Upper lobe of left lung (tissue), 6 donors: Measurements from ENCODE around the gene COL9A3. TPM values are rescaled to one million over a fixed set of nuclear protein-coding genes. Genes with fewer than 3 reads are reported as not detected.

ENCODE experiments used
- ATAC-seq, 2 donors: fragments of 200-7000 bp; cut with Tn5 transposase; one replicate each; pipeline ENCODE4 v1.9.1; 2022; ENCODE audit warnings: mild to moderate bottlenecking in 2 of 2, moderate library complexity in 2 of 2; ENCODE audit not compliant: low FRiP score in 2 of 2
- DNase-seq, 2 donors: peaks; one replicate each; pipeline ENCODE4 v3.0.0-alpha.2; 2019 to 2020
- H3K27ac ChIP-seq, 4 donors: fragments of 200-600 bp; sonication (generic); one replicate each; pipeline ENCODE4 v1.5.1; 2016 to 2019
- H3K27me3 ChIP-seq, 4 donors: fragments of 200-600 bp; sonication (generic); one replicate each; pipeline ENCODE4 v1.5.1; 2017 to 2019
- H3K36me3 ChIP-seq, 4 donors: fragments of 200-600 bp; sonication (generic); one replicate each; pipeline ENCODE4 v1.5.1; 2016 to 2019
- H3K4me1 ChIP-seq, 4 donors: fragments of 200-600 bp; sonication (generic); one replicate each; pipeline ENCODE4 v1.5.1; 2018 to 2019
- H3K4me3 ChIP-seq, 4 donors: fragments of 200-600 bp; sonication (generic); one replicate each; pipeline ENCODE4 v1.5.1; 2017 to 2019; ENCODE audit warnings: mild to moderate bottlenecking in 2 of 4, moderate library complexity in 1 of 4
- H3K9me3 ChIP-seq, 4 donors: fragments of 200-600 bp; sonication (generic); one replicate each; pipeline ENCODE4 v1.5.1; 2018 to 2019
- EP300 ChIP-seq, 4 donors: sonication (generic); formaldehyde crosslinking; IDR thresholded peaks; one replicate each; pipeline ENCODE4 v1.5.1; 2017; ENCODE audit warnings: antibody characterized with exemption in 4 of 4, control low read depth in 2 of 4
- POLR2A ChIP-seq, 4 donors: fragments of 450-650 bp; IDR thresholded peaks; one replicate each; pipeline ENCODE4 v1.5.1; 2016 to 2017; ENCODE audit warnings: antibody characterized with exemption in 4 of 4, mild to moderate bottlenecking in 2 of 4
- POLR2AphosphoS5 ChIP-seq, 2 donors: sonication (generic); formaldehyde crosslinking; IDR thresholded peaks; one replicate each; pipeline ENCODE4 v1.5.1; 2017; ENCODE audit warnings: antibody characterized with exemption in 2 of 2
- WGBS, 2 donors: methylation state at CpG; one replicate each; pipeline ENCODE4 v1.1.5; 2017 to 2018; 5-methylcytosine and 5-hydroxymethylcytosine counted together
- total RNA-seq, 6 donors: library from RNA; depleted of rRNA in 4 of 6; stranded (reverse); fragments of >200 nt in 4 of 6; gene quantifications; one replicate each; pipeline versions ENCODE4 v1.1.0 to v1.2.1, GENCODE V29; 2016 to 2021
- TF ChIP-seq, protein P1 (sequence below), 6 experiments: fragments of 450-650 bp in 4 of 6; fragments of 200-600 bp in 2 of 6; sonication (generic) in 2 of 6; IDR thresholded peaks; one replicate each; pipeline ENCODE4 v1.5.1; 2016 to 2019; ENCODE audit warnings: antibody characterized with exemption in 6 of 6
- donor health status: DM: no; HTN: no; CAD: no; lungs with moderate emphysema.
- donor health status: DM: no; HTN: yes; CAD: no; lungs with severe emphysema.

Gene COL9A3
- total RNA-seq, 6 donors from 2014 or later, result 0.57 to 8.4 (median 2.1) TPM; not detected in 1

DNA sequence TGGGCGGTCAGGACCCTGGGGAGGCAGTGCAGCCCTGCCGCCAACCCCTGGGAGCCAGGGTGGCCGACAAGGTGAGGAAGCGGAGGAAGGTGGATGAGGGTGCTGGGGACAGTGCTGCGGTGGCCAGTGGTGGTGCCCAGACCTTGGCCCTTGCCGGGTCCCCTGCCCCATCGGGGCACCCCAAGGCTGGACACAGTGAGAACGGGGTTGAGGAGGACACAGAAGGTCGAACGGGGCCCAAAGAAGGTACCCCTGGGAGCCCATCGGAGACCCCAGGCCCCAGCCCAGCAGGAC lies 4.0 kb upstream of the COL9A3 start:
- Histone ChIP-seq H3K36me3 (peaks cover 34 to 63% (median 57%) of the 10 kb centered on the region in 4 donors), H3K9me3 (no peaks in the 10 kb centered on the region), H3K4me1 (peaks cover 25 to 46% (median 32%) of the 10 kb centered on the region in 4 donors), H3K4me3 (no peak overlapping the region), H3K27me3 (peaks cover 0 to 31% (median 23%) of the 10 kb centered on the region in 4 donors), H3K27ac (no peak overlapping the region)
- 94 to 100% methylated on average over 1 to 11 of the region's 11 CpGs for WGBS, 2 donors
- TF ChIP-seq, protein P1, sequence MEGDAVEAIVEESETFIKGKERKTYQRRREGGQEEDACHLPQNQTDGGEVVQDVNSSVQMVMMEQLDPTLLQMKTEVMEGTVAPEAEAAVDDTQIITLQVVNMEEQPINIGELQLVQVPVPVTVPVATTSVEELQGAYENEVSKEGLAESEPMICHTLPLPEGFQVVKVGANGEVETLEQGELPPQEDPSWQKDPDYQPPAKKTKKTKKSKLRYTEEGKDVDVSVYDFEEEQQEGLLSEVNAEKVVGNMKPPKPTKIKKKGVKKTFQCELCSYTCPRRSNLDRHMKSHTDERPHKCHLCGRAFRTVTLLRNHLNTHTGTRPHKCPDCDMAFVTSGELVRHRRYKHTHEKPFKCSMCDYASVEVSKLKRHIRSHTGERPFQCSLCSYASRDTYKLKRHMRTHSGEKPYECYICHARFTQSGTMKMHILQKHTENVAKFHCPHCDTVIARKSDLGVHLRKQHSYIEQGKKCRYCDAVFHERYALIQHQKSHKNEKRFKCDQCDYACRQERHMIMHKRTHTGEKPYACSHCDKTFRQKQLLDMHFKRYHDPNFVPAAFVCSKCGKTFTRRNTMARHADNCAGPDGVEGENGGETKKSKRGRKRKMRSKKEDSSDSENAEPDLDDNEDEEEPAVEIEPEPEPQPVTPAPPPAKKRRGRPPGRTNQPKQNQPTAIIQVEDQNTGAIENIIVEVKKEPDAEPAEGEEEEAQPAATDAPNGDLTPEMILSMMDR (IDR thresholded peaks at IDR 0.05), result no peak
- TF ChIP-seq POLR2AphosphoS5 (IDR thresholded peaks at IDR 0.05) (no peak), POLR2A (IDR thresholded peaks at IDR 0.05) (no peak), EP300 (IDR thresholded peaks at IDR 0.05) (no peak)
- DNase-seq (peak in 1 of 2 donors; percentile 78), ATAC-seq (no peak)

GRCh38 chr20:62813588-62813987 lies 3.3 kb upstream of the COL9A3 start:
- ATAC-seq (no peak), DNase-seq (peak in 1 of 2 donors; percentile 60)
- TF ChIP-seq, protein P1 (IDR thresholded peaks at IDR 0.05), result no peak
- no peak for TF ChIP-seq POLR2AphosphoS5 (IDR thresholded peaks at IDR 0.05)
- no peak for TF ChIP-seq EP300 (IDR thresholded peaks at IDR 0.05)
- no peak for TF ChIP-seq POLR2A (IDR thresholded peaks at IDR 0.05)
- H3K27ac ChIP-seq, result no peak overlapping the region
- H3K4me3 ChIP-seq, result no peak overlapping the region
- H3K36me3 ChIP-seq, result peaks cover 34 to 55% (median 52%) of the 10 kb centered on the region in 4 donors
- H3K9me3 ChIP-seq, result no peaks in the 10 kb centered on the region
- H3K4me1 ChIP-seq, result peaks cover 23 to 45% (median 30%) of the 10 kb centered on the region in 4 donors
- peaks cover 0 to 39% (median 29%) of the 10 kb centered on the region in 4 donors for H3K27me3 ChIP-seq
- 86 to 87% methylated on average over 3 to 13 of the region's 13 CpGs for WGBS, 2 donors

- Histone ChIP-seq H3K9me3 (no peaks in the 10 kb centered on the region), H3K36me3 (peaks cover 33 to 50% (median 47%) of the 10 kb centered on the region in 4 donors), H3K27me3 (peaks cover 0 to 45% (median 32%) of the 10 kb centered on the region in 4 donors), H3K27ac (no peak overlapping the region), H3K4me1 (peaks cover 29 to 51% (median 36%) of the 10 kb centered on the region in 4 donors), H3K4me3 (no peak overlapping the region)
- TF ChIP-seq POLR2AphosphoS5 (IDR thresholded peaks at IDR 0.05) (no peak), POLR2A (IDR thresholded peaks at IDR 0.05) (no peak), EP300 (IDR thresholded peaks at IDR 0.05) (no peak)
- TF ChIP-seq, protein P1 (IDR thresholded peaks at IDR 0.05), result no peak
- DNase-seq, result peak in 1 of 2 donors; percentile 72
- 79 to 94% methylated on average over 5 to 13 of the region's 13 CpGs for WGBS, 2 donors
- ATAC-seq, result no peak
Measured at GRCh38 chr20:62814060-62814708, 2.7 kb upstream of the COL9A3 start.

GRCh38 chr20:62814709-62815065 lies 2.2 kb upstream of the COL9A3 start:
- H3K27ac ChIP-seq, result no peak overlapping the region
- WGBS, 2 donors, result 64 to 66% methylated on average over 10 to 12 of the region's 12 CpGs
- no peak overlapping the region for H3K4me3 ChIP-seq
- TF ChIP-seq POLR2AphosphoS5 (IDR thresholded peaks at IDR 0.05), result no peak
- no peak for TF ChIP-seq POLR2A (IDR thresholded peaks at IDR 0.05)
- TF ChIP-seq EP300 (IDR thresholded peaks at IDR 0.05), result no peak
- TF ChIP-seq, protein P1 (IDR thresholded peaks at IDR 0.05), result no peak
- H3K36me3 ChIP-seq, result peaks cover 27 to 45% (median 42%) of the 10 kb centered on the region in 4 donors
- no peaks in the 10 kb centered on the region for H3K9me3 ChIP-seq
- peaks cover 33 to 56% (median 40%) of the 10 kb centered on the region in 4 donors for H3K4me1 ChIP-seq
- DNase-seq (peak in 1 of 2 donors; percentile 74), ATAC-seq (no peak)
- H3K27me3 ChIP-seq, result peaks cover 0 to 46% (median 33%) of the 10 kb centered on the region in 4 donors
